Mucosa of descending colon (tissue), 3 donors: Measurements from ENCODE around the gene IPO5. TPM values are rescaled to one million over a fixed set of nuclear protein-coding genes. Genes with fewer than 3 reads are reported as not detected.

Experiments
- ATAC-seq: fragments of 200-7000 bp; cut with Tn5 transposase; one replicate; pipeline ENCODE4 v1.9.1; 2020; ENCODE audit warnings: mild to moderate bottlenecking, moderate library complexity
- DNase-seq, 3 donors: peaks; one replicate each; pipeline ENCODE4 v3.0.0-alpha.2; 2020
- H3K36me3 ChIP-seq: fragments of 200-600 bp; one replicate; pipeline ENCODE4 v1.8.0; 2021; ENCODE audit warnings: low read depth, mild to moderate bottlenecking
- H3K4me1 ChIP-seq: fragments of 200-600 bp; one replicate; pipeline ENCODE4 v1.8.0; 2021; ENCODE audit warnings: low read depth, mild to moderate bottlenecking
- H3K4me3 ChIP-seq: fragments of 200-600 bp; one replicate; pipeline ENCODE4 v1.8.0; 2021; ENCODE audit warnings: mild to moderate bottlenecking
- H3K9me3 ChIP-seq: fragments of 200-600 bp; one replicate; pipeline ENCODE4 v1.8.0; 2021; ENCODE audit warnings: mild to moderate bottlenecking
- CTCF ChIP-seq: fragments of 200-600 bp; IDR thresholded peaks from one replicate; pipeline ENCODE4 v1.8.0; 2022; ENCODE audit warnings: antibody characterized with exemption, mild to moderate bottlenecking
- intact Hi-C, 2 donors: fragments of 100-400 bp; cut with DNase I in 1 of 2; cut with micrococcal nuclease in 1 of 2; formaldehyde crosslinking; loops; one replicate each; pipeline versions ENCODE4 v1.11.0 to v1.11.1; 2022; cut with DNase I, micrococcal nuclease
- total RNA-seq, 3 donors: library from RNA; stranded (reverse); fragmentation: NEBNext Ultra II Directional in 2 of 3; extraction: Animal tissue kit (Norgen Biotek cat#: 25700) in 2 of 3; gene quantifications; one replicate each; pipeline versions ENCODE4 v1.2.1 to v1.2.4, GENCODE V29; 2021 to 2023
- donor health status: DM: no; HTN: no; CAD: no; lungs with moderate emphysema.
- donor health status: DM: no; HTN: no; CAD: no.
- donor health status: DM: no; HTN: yes; CAD: no.

IPO5 gene
- total RNA-seq, 3 donors from 2014 or later, result 66.6 to 112 (median 68.3) TPM

DNA sequence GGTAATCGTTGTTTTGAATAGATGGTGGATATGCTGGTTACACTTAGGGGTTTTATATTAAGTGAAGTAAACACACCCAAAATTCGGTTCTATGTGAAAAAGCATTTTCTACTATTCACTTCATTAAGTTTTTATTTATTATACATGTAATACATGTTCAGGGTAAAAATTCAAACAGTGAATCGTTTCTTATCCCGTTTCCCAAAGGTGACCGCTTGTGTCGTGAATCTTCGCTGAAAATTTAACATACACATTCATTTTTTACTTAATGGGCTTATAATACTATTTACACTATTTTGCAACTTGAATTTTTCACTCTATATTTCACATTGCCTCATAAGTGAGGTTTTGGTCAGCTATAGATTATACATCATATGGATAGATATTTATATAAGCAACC is 24.5 kb downstream of the IPO5 start:
- TF ChIP-seq CTCF, result no peak
- no peak for ATAC-seq
- Histone ChIP-seq H3K4me1 (peaks cover 18% of the 10 kb centered on the region), H3K9me3 (no peaks in the 10 kb centered on the region), H3K4me3 (no peak overlapping the region), H3K36me3 (no peaks in the 10 kb centered on the region)
- no peak for DNase-seq
- intact Hi-C loops, result no loop called here

GRCh38 chr13:97978651-97979050 is 25.2 kb downstream of the IPO5 start:
- H3K9me3 ChIP-seq, result no peaks in the 10 kb centered on the region
- no peak overlapping the region for H3K4me3 ChIP-seq
- ATAC-seq (no peak), DNase-seq (no peak)
- H3K4me1 ChIP-seq, result peaks cover 18% of the 10 kb centered on the region
- TF ChIP-seq CTCF, result no peak
- no peaks in the 10 kb centered on the region for H3K36me3 ChIP-seq
- intact Hi-C loops, result no loop called here

- TF ChIP-seq CTCF, result no peak
- no peak overlapping the region for H3K4me3 ChIP-seq
- H3K9me3 ChIP-seq, result no peaks in the 10 kb centered on the region
- ATAC-seq (no peak), DNase-seq (no peak)
- H3K4me1 ChIP-seq, result peaks cover 18% of the 10 kb centered on the region
- no peaks in the 10 kb centered on the region for H3K36me3 ChIP-seq
- intact Hi-C loops, result no loop called here
These were observed 25.6 kb downstream of the IPO5 start for GRCh38 chr13:97979051-97979450.

- ATAC-seq (no peak), DNase-seq (no peak)
- Histone ChIP-seq H3K4me3 (no peak overlapping the region), H3K36me3 (no peaks in the 10 kb centered on the region), H3K4me1 (peaks cover 18% of the 10 kb centered on the region), H3K9me3 (no peaks in the 10 kb centered on the region)
- intact Hi-C loops, result no loop called here
- TF ChIP-seq CTCF, result no peak
These were observed 26.1 kb downstream of the IPO5 start for GRCh38 chr13:97979556-97979955.

DNA sequence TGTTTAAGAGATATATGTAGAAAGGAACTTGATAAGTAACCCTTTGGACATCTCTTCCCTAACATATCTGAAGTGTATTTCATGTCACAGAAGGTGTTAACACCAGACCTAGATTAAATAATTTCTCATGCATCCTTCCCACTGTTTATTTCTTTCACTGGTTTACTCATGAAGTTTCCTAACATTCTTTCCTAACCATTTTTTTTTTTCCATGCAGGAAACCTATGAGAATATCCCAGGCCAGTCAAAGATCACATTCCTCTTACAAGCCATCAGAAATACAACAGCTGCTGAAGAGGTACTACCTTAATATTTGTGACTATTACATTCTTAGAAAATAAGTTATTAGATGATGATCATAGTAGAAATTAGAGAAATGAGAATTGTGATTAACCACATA is 28.8 kb downstream of the IPO5 start:
- intact Hi-C loops, result no loop called here

More for the DNA sequence above, 28.8 kb downstream of the IPO5 start:
- Histone ChIP-seq H3K9me3 (no peaks in the 10 kb centered on the region), H3K36me3 (no peaks in the 10 kb centered on the region), H3K4me1 (peaks cover 9% of the 10 kb centered on the region), H3K4me3 (no peak overlapping the region)
- no peak for ATAC-seq
- DNase-seq, result no peak
- no peak for TF ChIP-seq CTCF
